ENCODE measurements around the gene CENPF. TPM values are rescaled to one million over a fixed set of nuclear protein-coding genes. Genes with fewer than 3 reads are reported as not detected.

CENPF gene
- 48.5 and 151 TPM in 2 replicates for total RNA-seq

DNA sequence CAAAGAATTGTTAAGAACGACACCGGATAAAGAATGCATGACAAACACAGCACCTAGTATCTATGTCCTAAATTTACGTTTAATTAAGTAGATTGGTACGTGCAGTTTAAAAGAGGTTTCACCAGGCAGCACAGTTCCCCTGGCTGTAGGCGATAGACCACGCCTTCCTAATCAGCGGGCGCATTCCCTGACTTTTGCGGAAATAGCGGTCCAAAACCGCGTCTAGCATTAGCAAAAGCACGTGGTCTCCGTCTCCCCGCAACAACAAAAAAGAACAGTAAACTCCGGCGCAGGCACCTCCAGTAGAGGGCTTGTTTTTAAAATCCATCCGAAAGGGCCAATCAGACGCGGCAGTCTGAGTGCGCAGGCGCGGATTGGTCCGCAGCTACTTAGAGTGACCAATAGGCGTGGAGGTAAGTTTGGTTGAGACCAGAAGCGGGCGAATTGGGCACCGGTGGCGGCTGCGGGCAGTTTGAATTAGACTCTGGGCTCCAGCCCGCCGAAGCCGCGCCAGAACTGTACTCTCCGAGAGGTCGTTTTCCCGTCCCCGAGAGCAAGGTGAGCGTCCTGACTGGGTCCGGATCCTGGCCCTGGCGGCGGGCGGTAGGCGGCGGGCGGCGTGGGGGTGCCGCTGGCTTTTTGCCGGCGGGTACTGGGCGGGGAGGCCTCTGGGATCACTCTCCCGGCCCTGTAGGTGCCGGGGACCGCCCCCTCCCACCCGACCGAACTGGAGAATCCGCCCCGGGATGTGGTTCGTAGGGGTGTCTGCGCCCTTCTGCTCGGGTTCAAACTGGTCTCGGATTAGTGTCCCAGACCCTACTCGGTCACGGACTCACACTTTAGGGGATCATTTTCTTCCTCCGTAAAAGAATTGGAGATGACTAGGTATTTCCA is at the start of gene CENPF:
CENPF (plus strand) TSS at position 432 of the 894 bp plus-strand sequence. CDS start 10,560 bp downstream, outside the sequence.

Other genes starting within 250 kb of the CENPF start
- gene PTPN14, start 51.6 kb upstream of the CENPF start, total RNA-seq, result 51.1 and 55.7 TPM in 2 replicates